HCT116 (cell line): ENCODE data around the gene PTTG2. TPM values are rescaled to one million over a fixed set of nuclear protein-coding genes. Genes with fewer than 3 reads are reported as not detected.

ENCODE experiments used
- ATAC-seq: fragments of 200-7000 bp; cut with Tn5 transposase; 2 replicates; pipeline ENCODE4 v1.9.1; 2020; ENCODE audit warnings: mild to moderate bottlenecking, moderate library complexity
- BruUV-seq: library from RNA; stranded (reverse); fragments of 400-500 nt; replicated peaks from 2 replicates; lab custom pipeline; 2021; lab: Mats Ljungman, UMichigan
- CTCF ChIA-PET: fragments of 300-600 bp; sonication (Branson Sonifier 250); formaldehyde crosslinking; loops from one replicate; lab custom pipeline; 2021; ENCODE audit warnings: antibody characterized with exemption; lab: Charles Lee
- POLR2A ChIA-PET: fragments of 300-600, 350-600 bp; sonication (Branson Sonifier 250); formaldehyde crosslinking; loops from one replicate; lab custom pipeline; 2021; ENCODE audit warnings: antibody characterized with exemption; lab: Charles Lee
- RAD21 ChIA-PET, 2 experiments: fragments of 300-600 bp; sonication (Branson Sonifier 250); formaldehyde crosslinking; loops; one replicate each; lab custom pipeline; 2023; ENCODE audit warnings: low total read pairs in 2 of 2; ENCODE audit not compliant: uncharacterized antibody in 2 of 2, unreplicated experiment in 2 of 2, low non-redundant PET in 1 of 2; lab: Charles Lee
- DNase-seq: peaks from one replicate; pipeline ENCODE4 v3.0.0-alpha.2; 2010; ENCODE audit warnings: low read depth, low spot score
- H2AFZ ChIP-seq: fragments of 200-600 bp; shearing (Covaris generic), sonication (generic); 2 replicates; pipeline ENCODE4 v1.6.1; 2017; ENCODE audit warnings: low read depth, mixed run types, mixed read lengths, antibody characterized with exemption, low read length; ENCODE audit not compliant: poor library complexity, severe bottlenecking
- H3K27ac ChIP-seq: 2 replicates; pipeline ENCODE4 v1.5.1; 2012; ENCODE audit warnings: low read depth, low read length
- H3K27me3 ChIP-seq: fragments of 200-600 bp; sonication (generic); 2 replicates; pipeline ENCODE4 v1.6.1; 2016; ENCODE audit warnings: mixed run types, low read length, mixed read lengths; ENCODE audit not compliant: insufficient read depth
- H3K36me3 ChIP-seq, 2 experiments: fragments of 200-500 bp in 1 of 2; fragments of 200-600 bp in 1 of 2; sonication (Bioruptor generic) in 1 of 2; sonication (generic) in 1 of 2; 2 replicates each; pipeline versions ENCODE4 v1.5.1 to v1.6.1; 2014 to 2016; ENCODE audit warnings: low read length in 2 of 2, inconsistent platforms in 1 of 2, mixed read lengths in 1 of 2, mixed run types in 1 of 2; ENCODE audit not compliant: insufficient read depth in 2 of 2, control insufficient read depth in 1 of 2
- H3K4me1 ChIP-seq, 2 experiments: fragments of 200-600 bp in 1 of 2; sonication (generic) in 1 of 2; 2 replicates each; pipeline versions ENCODE4 v1.5.1 to v1.6.1; 2012 to 2017; ENCODE audit warnings: low read length in 2 of 2, inconsistent platforms in 1 of 2, mild to moderate bottlenecking in 1 of 2, mixed read lengths in 1 of 2, mixed run types in 1 of 2, moderate library complexity in 1 of 2; ENCODE audit not compliant: insufficient read depth in 2 of 2, control insufficient read depth in 1 of 2
- H3K4me2 ChIP-seq: fragments of 200-600 bp; sonication (generic); 2 replicates; pipeline ENCODE4 v1.6.1; 2017; ENCODE audit warnings: mixed run types, low read length, mixed read lengths
- H3K4me3 ChIP-seq, 2 experiments: fragments of 200-600 bp in 1 of 2; sonication (generic) in 1 of 2; replicated peaks in 1 of 2; 2 replicates each; pipeline ENCODE4 v1.5.1; 2011 to 2016; ENCODE audit warnings: low read length in 2 of 2, control low read depth in 1 of 2, low read depth in 1 of 2, mild to moderate bottlenecking in 1 of 2, mixed read lengths in 1 of 2, mixed run types in 1 of 2
- H3K79me2 ChIP-seq: fragments of 200-600 bp; sonication (generic); 2 replicates; pipeline ENCODE4 v1.6.1; 2017; ENCODE audit warnings: mild to moderate bottlenecking, mixed run types, low read length, moderate library complexity, mixed read lengths; ENCODE audit not compliant: insufficient read depth
- H3K9ac ChIP-seq: fragments of 200-600 bp; sonication (generic); 2 replicates; pipeline ENCODE4 v1.6.1; 2016; ENCODE audit warnings: low read length, mixed read lengths
- H3K9me2 ChIP-seq: fragments of 200-600 bp; sonication (generic), shearing (Covaris generic); 2 replicates; pipeline ENCODE4 v1.6.1; 2017; ENCODE audit warnings: mixed run types, mild to moderate bottlenecking, moderate library complexity; ENCODE audit not compliant: insufficient read depth
- H3K9me3 ChIP-seq, 2 experiments: fragments of 200-500 bp in 1 of 2; fragments of 200-600 bp in 1 of 2; sonication (Bioruptor generic) in 1 of 2; sonication (generic) in 1 of 2; 2 replicates each; pipeline ENCODE4 v1.6.1; 2014 to 2017; ENCODE audit warnings: low read length in 2 of 2, mixed read lengths in 2 of 2, inconsistent platforms in 1 of 2, low read depth in 1 of 2, mild to moderate bottlenecking in 1 of 2, mixed run types in 1 of 2, moderate library complexity in 1 of 2; ENCODE audit not compliant: control insufficient read depth in 1 of 2, insufficient read depth in 1 of 2
- H4K20me1 ChIP-seq: fragments of 200-600 bp; sonication (generic), shearing (Covaris generic); 2 replicates; pipeline ENCODE4 v1.6.1; 2017; ENCODE audit warnings: mixed run types, mild to moderate bottlenecking, moderate library complexity; ENCODE audit not compliant: insufficient read depth
- CBX3 ChIP-seq: IDR thresholded peaks from 2 replicates; pipeline ENCODE4 v1.6.1; 2012; ENCODE audit warnings: low read depth
- EGR1 ChIP-seq: IDR thresholded peaks from 2 replicates; pipeline ENCODE4 v1.6.1; 2012; ENCODE audit warnings: low read depth
- ELF1 ChIP-seq: IDR thresholded peaks from 2 replicates; pipeline ENCODE4 v1.6.1; 2012; ENCODE audit warnings: low read depth, borderline replicate concordance
- EZH2 ChIP-seq: fragments of 200-600 bp; sonication (generic); IDR thresholded peaks from 2 replicates; pipeline ENCODE4 v1.6.1; 2017; ENCODE audit warnings: antibody characterized with exemption, mixed run types
- EZH2phosphoT487 ChIP-seq: fragments of 200-600 bp; IDR thresholded peaks from 2 replicates; pipeline ENCODE4 v1.6.1; 2018; ENCODE audit warnings: antibody characterized with exemption, borderline replicate concordance
- FOSL1 ChIP-seq: IDR thresholded peaks from 2 replicates; pipeline ENCODE4 v1.6.1; 2012; ENCODE audit warnings: low read depth
- JUND ChIP-seq: IDR thresholded peaks from 2 replicates; pipeline ENCODE4 v1.6.1; 2012
- POLR2A ChIP-seq: IDR thresholded peaks from 2 replicates; pipeline ENCODE4 v1.7.0; 2011; ENCODE audit warnings: borderline replicate concordance; ENCODE audit not compliant: insufficient read depth, insufficient read length; ENCODE audit errors: extremely low read depth
- SP1 ChIP-seq: IDR thresholded peaks from 2 replicates; pipeline ENCODE4 v1.6.1; 2012; ENCODE audit warnings: low read depth
- SRF ChIP-seq: IDR thresholded peaks from 2 replicates; pipeline ENCODE4 v1.6.1; 2012; ENCODE audit warnings: low read depth
- TCF7L2 ChIP-seq: IDR thresholded peaks from 2 replicates; pipeline ENCODE4 v1.7.0; 2011; ENCODE audit warnings: borderline replicate concordance, inconsistent platforms; ENCODE audit not compliant: insufficient read depth, insufficient read length; ENCODE audit errors: extremely low read depth
- ZFX ChIP-seq: fragments of 450-650 bp; IDR thresholded peaks from 2 replicates; pipeline ENCODE4 v1.6.1; 2017
- ZNF274 ChIP-seq: fragments of 200-500 bp; sonication (Bioruptor generic); IDR thresholded peaks from 2 replicates; pipeline ENCODE4 v1.6.1; 2014; ENCODE audit warnings: mild to moderate bottlenecking, low read depth, low read length, inconsistent platforms
- intact Hi-C: fragments of 100-400 bp; cut with micrococcal nuclease; formaldehyde crosslinking; loops from 2 replicates; pipeline ENCODE4 v1.10.0; 2022
- total RNA-seq: library from RNA; stranded (reverse); gene quantifications from one replicate; pipeline ENCODE4 v1.2.1, GENCODE V29; 2021; ENCODE audit not compliant: unreplicated experiment

The PTTG2 gene
- total RNA-seq, 1 experiment from 2014 or later: not detected

DNA sequence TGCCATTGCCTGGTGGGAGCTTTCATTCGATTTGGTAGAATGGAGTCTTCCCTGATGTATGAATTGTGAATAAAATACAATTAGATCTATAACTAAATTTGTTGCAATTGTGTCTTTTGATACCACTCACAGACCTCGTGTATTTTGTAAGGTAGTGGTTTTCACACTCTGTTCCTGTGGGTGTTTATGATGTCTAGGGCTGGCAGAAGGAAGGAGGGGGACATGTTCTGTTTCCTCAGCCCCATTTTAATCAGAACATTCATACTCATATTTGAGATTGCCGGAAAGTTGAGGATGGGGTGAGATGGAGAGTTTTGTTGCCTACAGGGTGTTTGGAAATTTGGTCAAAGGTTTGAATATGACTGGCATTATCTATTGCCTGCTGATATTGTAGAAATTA, 42.9 kb downstream of the PTTG2 start:
- peaks cover 5% of the 10 kb centered on the region for H3K79me2 ChIP-seq
- ChIA-PET POLR2A (no interaction called here), CTCF (no interaction called here), RAD21 (no interaction called here)
- intact Hi-C loops: no loop called here
- H3K9me2 ChIP-seq: no peaks in the 10 kb centered on the region
- BruUV-seq: no TSS peak
- H3K9ac ChIP-seq: no peak overlapping the region
- no peak overlapping the region for H3K27ac ChIP-seq
- H4K20me1 ChIP-seq: no peaks in the 10 kb centered on the region
- peaks cover 0 to 3% of the 10 kb centered on the region in 2 experiments; a peak in 1 of 4 replicates for H3K4me1 ChIP-seq
- TF ChIP-seq CBX3 (no peak), JUND (no peak), POLR2A (no peak), ELF1 (no peak), FOSL1 (no peak), EZH2 (no peak), EZH2phosphoT487 (no peak)
- no peak overlapping the region for H2AFZ ChIP-seq
- no peaks in the 10 kb centered on the region for H3K36me3 ChIP-seq
- ATAC-seq (no peak), DNase-seq (no peak)
- no peak overlapping the region for H3K4me2 ChIP-seq
- no peaks in the 10 kb centered on the region for H3K27me3 ChIP-seq
- no peak overlapping the region for H3K4me3 ChIP-seq
- no peaks in the 10 kb centered on the region for H3K9me3 ChIP-seq

DNA sequence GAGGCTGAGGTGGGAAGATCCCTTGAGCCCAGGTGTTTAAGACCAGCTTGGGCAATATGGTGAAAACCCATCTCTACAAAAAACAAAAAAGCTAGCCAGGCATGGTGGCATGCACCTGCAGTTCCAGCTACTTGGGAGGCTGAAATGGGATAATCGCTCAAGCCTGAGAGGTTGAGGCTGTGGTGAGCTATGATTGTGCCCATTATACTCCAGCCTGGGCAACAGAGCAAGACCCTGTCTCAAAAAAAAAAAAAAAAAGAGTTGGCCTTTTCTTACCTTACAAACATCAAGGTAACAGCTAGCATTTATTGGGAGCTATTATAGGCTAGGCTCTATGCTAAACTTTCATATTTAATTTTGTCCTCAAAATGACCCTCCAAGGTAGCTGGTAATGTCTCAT, 43.4 kb downstream of the PTTG2 start:
- H3K9me2 ChIP-seq: no peaks in the 10 kb centered on the region
- H3K4me3 ChIP-seq: no peak overlapping the region
- TF ChIP-seq ZNF274 (no peak), ZFX (no peak), TCF7L2 (no peak), EZH2 (no peak), JUND (no peak), EGR1 (no peak), ELF1 (no peak), SP1 (no peak), EZH2phosphoT487 (no peak), SRF (no peak)
- no peaks in the 10 kb centered on the region for H4K20me1 ChIP-seq
- H3K27me3 ChIP-seq: no peaks in the 10 kb centered on the region
- ChIA-PET CTCF (interaction anchor here (1.3 kb wide), 1 partner anchor 11 kb away, joined by 4 read pairs; no protein-coding TSS in a partner anchor), POLR2A (no interaction called here), RAD21 (no interaction called here)
- ATAC-seq (no peak), DNase-seq (no peak)
- no peak overlapping the region for H2AFZ ChIP-seq
- no peak overlapping the region for H3K27ac ChIP-seq
- intact Hi-C loops: no loop called here
- H3K4me2 ChIP-seq: no peak overlapping the region
- H3K36me3 ChIP-seq: no peaks in the 10 kb centered on the region
- peaks cover 6% of the 10 kb centered on the region for H3K79me2 ChIP-seq
- peaks cover 0 to 3% of the 10 kb centered on the region in 2 experiments; a peak in 1 of 4 replicates for H3K4me1 ChIP-seq
- no peak overlapping the region for H3K9ac ChIP-seq
- no peaks in the 10 kb centered on the region for H3K9me3 ChIP-seq
- BruUV-seq: no TSS peak
